Nucleus accumbens (tissue), 56 donors: ENCODE data around the gene SYNCRIP.
"Not testable (repeated sequence)": the region's sequence is repeated elsewhere in the genome, so short reads cannot be mapped to it uniquely, and the experiment has no call there.

Experiments
- DNase-seq, 56 donors: peaks; one replicate each; lab custom pipeline; 2025; lab: John Stamatoyannopoulos, UW

SYNCRIP gene

GRCh38 chr6:85642774-85643536, at the start of gene SYNCRIP:
SYNCRIP (minus strand) TSS chr6:85642886; CDS start chr6:85641439, 1,447 bp downstream.
- peak; percentile 84 to 100 (median 98) for DNase-seq

GRCh38 chr6:85691478-85691877, 48.8 kb upstream of the SYNCRIP start:
- DNase-seq: no peak

GRCh38 chr6:85690071-85690470, 47.4 kb upstream of the SYNCRIP start:
- DNase-seq: no peak

- no peak for DNase-seq
Observed at GRCh38 chr6:85685713-85686112, 43.0 kb upstream of the SYNCRIP start.

- DNase-seq: no peak
Observed at GRCh38 chr6:85684809-85685171, 42.1 kb upstream of the SYNCRIP start.

GRCh38 chr6:85684133-85684808, 41.6 kb upstream of the SYNCRIP start:
- DNase-seq: no peak

- not testable (repeated sequence) for DNase-seq
Observed at GRCh38 chr6:85681899-85682298, 39.2 kb upstream of the SYNCRIP start.

GRCh38 chr6:85680388-85680787, 37.7 kb upstream of the SYNCRIP start:
- DNase-seq: no peak

- DNase-seq: no peak
Observed at GRCh38 chr6:85679445-85680123, 36.9 kb upstream of the SYNCRIP start.

GRCh38 chr6:85678602-85679444, 36.1 kb upstream of the SYNCRIP start:
- DNase-seq: peak; percentile 65 to 99 (median 96)

- DNase-seq: peak in 2 of 56 donors; percentile 52 to 66
Observed at GRCh38 chr6:85678026-85678601, 35.4 kb upstream of the SYNCRIP start.

GRCh38 chr6:85677234-85677956, 34.7 kb upstream of the SYNCRIP start:
- peak in 4 of 56 donors; percentile 1 to 9 (median 4) for DNase-seq

GRCh38 chr6:85676086-85676729, 33.5 kb upstream of the SYNCRIP start:
- peak in 2 of 56 donors; percentile 2 to 31 for DNase-seq

- DNase-seq: no peak
Observed at GRCh38 chr6:85675030-85675819, 32.5 kb upstream of the SYNCRIP start.

- DNase-seq: no peak
Observed at GRCh38 chr6:85674604-85675003, 31.9 kb upstream of the SYNCRIP start.

- no peak for DNase-seq
Observed at GRCh38 chr6:85673198-85674139, 30.8 kb upstream of the SYNCRIP start.

- no peak for DNase-seq
Observed at GRCh38 chr6:85672623-85673022, 29.9 kb upstream of the SYNCRIP start.
